ENCODE results near the gene LPA.
"Not testable (repeated sequence)": the region's sequence is repeated elsewhere in the genome, so short reads cannot be mapped to it uniquely, and the experiment has no call there.

Gene LPA

DNA sequence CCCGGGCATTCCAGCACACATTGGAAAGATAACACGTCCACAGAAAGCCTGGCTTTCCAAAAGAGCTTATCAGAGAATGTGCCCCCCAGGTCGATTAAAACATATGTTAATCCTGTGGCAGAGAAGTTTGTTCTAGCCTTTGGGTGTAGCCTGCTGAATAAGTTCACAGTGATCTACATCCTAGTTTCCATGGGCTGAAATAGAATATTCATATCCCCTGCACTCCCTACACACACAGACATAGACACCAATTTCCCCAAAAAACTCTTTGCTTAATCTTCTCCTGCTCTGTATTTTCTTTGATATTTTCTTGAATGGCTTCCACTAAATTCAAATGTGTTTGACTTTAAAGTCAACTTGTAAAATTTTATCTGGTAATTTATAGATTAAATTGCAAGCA lies 1.6 kb downstream of the LPA start:
- in situ Hi-C loops (cut with HindIII; ENCODE audit: low sequenced_read_pairs): no loop called here

DNA sequence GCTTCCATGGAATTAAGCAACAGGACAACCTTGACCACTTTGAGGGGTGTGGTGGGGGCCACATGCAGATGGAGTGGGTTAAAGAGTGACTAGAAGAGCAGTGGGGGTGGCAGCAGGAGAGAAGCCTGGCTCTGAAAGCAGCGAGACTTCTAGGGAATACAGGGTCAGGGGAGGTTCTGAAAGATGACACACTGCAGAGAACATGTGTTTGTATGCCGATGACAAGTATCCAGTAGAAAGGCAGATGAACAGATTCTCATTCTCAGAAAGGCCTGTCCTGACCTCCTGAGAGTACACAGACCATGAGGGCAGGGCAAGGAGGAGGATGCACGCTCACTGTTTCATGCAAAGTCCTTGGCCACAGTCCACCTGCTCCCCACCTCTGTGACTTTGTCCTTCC lies 2.9 kb downstream of the LPA start:
- in situ Hi-C loops (cut with HindIII; ENCODE audit: low sequenced_read_pairs): no loop called here

DNA sequence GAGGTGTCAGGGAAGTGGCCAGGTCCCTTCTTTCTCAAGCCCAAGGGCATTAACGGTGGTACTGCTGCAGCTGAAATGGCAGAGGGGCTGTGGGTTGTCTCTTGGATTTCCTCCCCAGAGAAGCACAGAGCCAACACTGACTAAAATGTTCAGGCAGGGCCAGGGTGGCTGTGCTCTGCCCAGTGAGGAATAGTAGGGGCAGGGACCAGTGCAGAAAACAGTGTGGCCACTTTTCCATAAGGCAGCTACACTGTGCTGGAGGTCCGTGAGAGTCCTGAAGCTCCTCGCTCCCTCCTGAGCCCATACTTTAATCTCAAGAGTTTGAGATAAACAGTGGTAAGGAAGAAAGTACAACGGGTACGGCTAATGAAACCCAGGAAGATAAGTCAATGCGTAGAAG lies 4.5 kb downstream of the LPA start:
- in situ Hi-C loops (cut with HindIII; ENCODE audit: low sequenced_read_pairs): no loop called here

DNA sequence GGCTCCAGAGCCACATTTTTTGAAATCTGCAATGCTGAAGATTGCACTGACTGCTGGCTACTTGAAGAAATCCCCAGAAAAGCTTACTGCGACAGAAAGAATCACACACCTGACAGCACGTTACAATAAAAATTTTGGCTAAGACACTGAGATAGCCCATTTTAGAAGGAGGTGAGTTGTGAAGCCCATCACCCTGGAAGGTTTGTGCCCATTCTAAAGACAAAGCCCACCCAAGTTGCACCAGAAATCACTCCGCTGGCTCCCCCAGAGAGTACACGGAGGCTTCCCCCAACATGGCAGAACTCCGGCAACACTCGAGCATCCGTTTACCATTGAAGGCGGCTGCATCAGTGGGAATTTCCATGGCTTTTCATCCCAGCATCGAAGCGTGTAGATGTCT lies 29.4 kb downstream of the LPA start:
- in situ Hi-C loops (cut with HindIII; ENCODE audit: low sequenced_read_pairs): no loop called here

DNA sequence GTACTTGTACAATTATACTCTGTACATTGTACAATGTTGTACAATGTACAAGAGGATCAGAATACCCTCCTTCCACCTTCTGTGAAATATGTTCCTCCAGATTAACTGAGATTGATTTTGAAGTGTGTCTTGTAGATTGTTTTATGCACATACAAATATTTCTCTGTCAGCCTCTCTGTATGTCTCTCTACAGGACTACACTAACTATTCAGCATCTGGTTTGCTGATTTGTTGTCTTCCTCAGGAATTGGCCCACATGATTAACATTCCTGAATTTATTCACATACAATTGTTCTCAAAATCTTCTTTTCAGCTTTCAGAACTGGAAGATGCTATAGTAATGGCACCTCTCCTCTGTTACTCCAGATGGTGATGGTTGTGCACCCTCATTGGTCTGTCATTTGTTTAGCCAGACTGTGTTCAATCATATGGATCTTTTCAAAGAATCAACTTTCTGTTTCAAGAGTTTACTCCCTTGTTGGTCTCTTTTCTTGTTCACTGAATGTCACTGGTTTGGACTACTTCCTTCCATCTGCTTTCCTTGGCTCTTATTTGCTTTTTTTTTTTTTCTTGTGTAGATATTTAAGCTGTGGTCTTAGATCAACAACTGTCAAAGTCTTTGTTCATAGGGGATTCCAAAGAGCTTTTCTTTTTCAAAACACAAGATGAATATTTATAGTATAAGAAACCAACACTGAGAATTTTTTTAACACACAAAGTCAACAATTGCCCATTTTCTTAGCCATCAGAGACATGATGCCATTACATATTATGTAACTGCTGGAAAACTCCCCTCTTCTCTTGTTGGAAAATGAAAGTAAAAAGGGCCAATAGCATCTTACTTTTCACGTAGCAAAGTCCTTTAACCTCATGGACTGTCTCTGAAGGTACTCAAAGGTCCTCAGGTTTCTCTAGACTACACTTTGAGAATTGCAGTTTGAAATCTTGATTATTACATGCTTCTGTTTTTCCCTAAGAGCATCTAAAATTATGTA lies 67.9 kb downstream of the LPA start:
- in situ Hi-C loops (cut with HindIII; ENCODE audit: low sequenced_read_pairs): no loop called here

DNA sequence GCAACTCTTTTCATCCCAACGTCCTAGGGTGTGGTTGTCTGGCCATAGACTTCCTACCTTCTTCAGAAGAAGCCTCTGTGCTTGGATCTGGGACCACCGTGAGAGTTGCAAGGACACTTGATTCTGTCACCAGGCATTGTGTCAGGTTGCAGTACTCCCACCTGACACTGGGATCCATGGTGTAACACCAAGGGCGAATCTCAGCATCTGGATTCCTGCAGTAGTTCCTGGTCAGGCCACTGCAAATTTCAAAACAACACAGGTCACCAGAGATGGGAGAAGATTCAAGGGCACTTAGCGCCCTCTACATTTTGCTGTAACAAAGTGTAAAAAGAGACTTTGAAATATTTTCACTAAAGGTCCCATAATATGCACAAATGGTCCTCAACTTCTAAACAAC lies 68.8 kb downstream of the LPA start:
- in situ Hi-C loops (cut with HindIII; ENCODE audit: low sequenced_read_pairs): not testable (repeated sequence)

DNA sequence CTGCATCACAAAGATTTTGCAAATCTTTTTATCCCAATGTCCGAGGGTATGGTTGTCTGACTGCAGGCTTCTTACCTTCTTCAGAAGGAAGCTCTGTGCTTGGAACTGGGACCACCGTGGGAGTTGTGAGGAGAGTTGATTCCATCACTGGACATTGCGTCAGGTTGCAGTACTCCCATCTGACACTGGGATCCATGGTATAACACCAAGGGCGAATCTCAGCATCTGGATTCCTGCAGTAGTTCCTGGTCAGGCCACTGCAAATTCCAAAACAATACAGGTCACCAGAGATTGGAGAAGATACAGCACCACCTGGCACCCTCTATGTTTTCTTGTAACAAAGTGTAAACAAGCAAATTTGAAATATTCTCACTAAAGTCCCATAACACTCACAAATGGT lies 77.7 kb downstream of the LPA start:
- in situ Hi-C loops (cut with HindIII; ENCODE audit: low sequenced_read_pairs): no loop called here

DNA sequence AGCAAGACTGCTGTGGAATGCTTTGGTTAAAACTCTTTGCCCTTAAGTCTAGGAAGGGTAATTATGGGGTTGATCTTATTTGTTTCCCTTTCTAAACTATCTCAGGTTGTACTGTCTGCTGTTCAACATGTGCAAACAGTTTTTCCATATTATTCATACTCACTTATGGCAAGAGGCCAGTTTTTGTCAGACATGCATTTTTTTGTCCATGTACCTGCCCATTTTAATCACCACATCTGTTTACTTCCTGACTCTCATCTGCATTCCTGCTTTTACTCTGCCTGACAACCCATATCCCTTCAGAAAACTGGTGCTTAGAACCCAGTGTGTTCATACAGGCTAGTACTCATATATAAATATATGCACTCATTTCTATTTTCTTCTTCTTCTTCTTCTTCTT lies 80.3 kb downstream of the LPA start:
- in situ Hi-C loops (cut with HindIII; ENCODE audit: low sequenced_read_pairs): no loop called here

DNA sequence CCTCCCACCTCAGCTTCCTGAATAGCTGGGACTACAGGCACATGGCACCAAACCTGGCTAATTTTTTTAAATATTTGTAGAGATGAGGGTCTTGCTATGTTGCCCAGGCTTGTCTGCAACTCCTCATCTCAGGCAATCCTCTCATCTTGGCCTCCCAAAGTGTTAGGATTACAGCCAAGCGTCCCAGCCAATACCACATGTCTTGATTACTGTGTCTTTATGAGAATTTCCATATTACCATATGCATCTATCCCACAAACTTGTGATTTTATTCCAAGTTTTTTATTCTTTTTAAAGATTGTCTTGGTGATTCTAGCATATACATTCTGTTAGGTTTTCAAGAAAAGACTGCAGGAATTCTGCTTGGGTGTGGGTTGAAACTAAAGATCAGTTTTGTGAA lies 82.7 kb downstream of the LPA start:
- in situ Hi-C loops (cut with HindIII; ENCODE audit: low sequenced_read_pairs): no loop called here

DNA sequence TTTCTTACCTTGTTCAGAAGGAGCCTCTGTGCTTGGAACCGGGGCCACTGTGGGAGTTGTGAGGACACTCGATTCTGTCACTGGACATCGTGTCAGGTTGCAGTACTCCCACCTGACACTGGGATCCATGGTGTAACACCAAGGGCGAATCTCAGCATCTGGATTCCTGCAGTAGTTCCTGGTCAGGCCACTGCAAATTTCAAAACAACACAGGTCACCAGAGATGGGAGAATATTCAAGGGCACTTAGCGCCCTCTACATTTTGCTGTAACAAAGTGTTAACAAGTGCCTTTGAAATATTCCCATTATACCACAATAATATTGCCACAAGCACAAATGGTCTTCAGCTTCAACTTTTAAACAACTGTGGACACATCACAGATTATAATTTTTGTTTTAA lies 85.6 kb downstream of the LPA start:
- in situ Hi-C loops (cut with HindIII; ENCODE audit: low sequenced_read_pairs): not testable (repeated sequence)

DNA sequence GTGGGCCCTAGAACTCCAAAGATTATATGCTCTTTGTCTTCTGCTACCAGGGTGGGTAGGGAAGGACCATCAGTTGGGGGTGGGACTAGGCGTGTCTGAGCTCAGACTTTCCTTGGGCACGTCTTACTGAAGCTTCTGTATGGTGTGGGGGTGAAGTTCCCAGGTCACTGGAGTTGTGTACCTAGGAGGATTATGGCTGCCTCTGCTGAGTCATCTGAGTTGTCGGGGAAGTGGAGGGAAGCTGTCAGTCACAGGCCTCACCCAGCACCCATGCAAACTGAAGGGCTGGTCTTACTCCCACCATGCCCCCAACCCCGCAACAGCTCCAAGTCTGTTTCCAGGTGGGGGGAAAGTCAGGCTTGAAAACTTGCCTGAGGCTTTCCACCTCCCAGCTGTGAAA lies 90.1 kb downstream of the LPA start:
- in situ Hi-C loops (cut with HindIII; ENCODE audit: low sequenced_read_pairs): no loop called here

DNA sequence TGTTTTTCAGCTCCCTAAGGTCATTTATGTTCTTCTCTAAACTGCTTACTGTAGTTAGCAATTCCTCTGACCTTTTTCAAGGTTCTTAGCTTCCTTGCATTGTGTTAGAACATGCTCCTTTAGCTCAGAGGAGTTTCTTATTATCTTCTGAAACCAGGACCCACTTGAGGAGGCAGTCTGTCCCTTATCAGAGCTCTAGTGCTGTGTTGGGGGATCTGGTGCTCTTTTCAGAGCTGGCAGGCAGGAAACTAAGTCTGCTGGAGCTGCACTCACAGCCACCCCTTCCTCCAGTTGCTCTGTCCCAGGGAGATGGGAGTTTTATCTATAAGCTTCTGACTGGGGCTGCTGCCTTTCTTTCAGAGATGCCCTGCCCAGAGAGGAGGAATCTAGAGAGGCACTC lies 92.9 kb downstream of the LPA start:
- in situ Hi-C loops (cut with HindIII; ENCODE audit: low sequenced_read_pairs): not testable (repeated sequence)

DNA sequence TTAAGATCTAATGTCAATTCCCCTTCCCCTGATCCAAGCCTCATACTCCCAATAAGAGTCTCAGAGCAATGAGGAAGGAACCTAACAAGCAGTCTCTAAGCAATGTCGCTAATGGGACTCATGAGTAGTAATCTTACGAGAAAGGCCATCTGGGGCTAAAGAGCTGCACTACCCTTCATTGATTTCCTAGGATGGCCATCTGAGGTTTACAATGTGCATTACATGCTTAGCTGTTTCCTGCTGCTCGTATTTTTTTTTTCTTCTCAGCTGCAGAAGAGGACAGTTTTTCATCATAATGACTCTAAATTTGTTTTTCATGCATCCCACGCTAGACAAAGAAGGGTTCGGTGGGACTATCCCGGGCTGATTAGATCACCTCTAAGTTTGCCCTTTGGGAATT lies 119.3 kb downstream of the LPA start:
- in situ Hi-C loops (cut with HindIII; ENCODE audit: low sequenced_read_pairs): no loop called here

DNA sequence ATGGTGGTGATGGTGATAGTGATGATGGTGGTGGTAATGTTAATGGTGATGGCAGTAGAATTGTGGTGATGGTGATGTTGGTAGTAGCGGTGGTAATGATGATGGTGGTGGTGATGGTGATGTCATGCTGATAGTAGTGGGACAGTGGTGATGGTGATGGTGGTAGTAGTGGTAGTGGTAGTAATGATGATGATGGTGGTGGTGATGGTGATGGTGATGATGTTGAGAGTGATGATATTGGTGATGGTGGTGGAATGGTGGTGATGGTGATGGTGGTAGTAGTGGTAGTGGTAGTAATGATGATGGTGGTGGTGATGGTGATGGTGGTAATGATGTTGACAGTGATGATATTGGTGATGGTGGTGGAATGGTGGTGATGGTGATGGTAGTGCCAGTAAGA lies 128.8 kb downstream of the LPA start:
- in situ Hi-C loops (cut with HindIII; ENCODE audit: low sequenced_read_pairs): no loop called here

DNA sequence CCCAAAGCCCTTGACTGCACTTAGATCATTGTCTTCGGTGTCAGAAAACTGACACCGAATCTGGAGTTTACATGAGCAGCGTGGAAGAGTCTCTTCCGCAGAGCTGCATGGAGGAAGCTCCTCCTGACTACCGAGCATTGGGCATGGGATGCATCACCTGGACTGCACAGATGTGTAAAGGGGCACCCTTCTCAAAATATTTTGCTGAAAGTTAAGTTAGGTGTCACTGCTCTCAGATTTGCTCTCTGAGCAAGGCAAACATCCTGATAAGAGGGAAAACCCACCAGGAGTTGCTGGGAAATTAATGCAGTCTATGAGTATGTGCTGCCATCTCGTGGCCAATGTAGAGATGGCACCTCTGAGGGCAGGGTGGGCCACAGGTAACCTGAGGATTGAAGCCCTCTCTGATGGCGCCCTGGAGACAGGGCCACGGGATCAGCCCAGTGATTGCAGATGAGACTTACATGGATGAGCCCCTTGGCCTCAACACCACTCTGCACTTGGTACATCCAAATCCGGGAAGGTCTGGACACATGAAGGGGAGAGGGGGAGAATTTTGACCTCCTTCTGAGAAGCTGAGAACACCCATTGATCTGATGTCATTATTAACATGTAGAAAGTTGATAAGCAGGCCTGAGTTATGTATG lies 129.9 kb downstream of the LPA start:
- in situ Hi-C loops (cut with HindIII; ENCODE audit: low sequenced_read_pairs): no loop called here

DNA sequence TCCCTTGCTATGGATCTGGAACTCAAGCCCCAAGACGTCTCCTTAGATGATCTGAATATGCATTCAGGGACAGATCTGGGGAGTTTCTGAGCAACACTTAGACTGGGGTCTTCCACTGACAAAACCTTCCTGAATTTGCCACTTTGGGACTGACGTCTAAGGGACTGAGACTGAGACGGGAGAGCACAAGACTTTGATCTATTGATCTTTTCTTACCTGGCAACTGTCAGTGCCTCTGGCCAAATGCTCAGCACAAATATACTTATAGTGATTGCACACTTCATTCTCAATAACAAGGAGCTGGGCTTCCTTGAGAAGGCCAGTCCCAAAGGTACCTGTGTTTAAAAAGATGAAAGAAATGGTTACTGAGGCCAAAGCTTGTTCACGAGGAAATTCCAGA lies 131.8 kb downstream of the LPA start:
- in situ Hi-C loops (cut with HindIII; ENCODE audit: low sequenced_read_pairs): no loop called here

DNA sequence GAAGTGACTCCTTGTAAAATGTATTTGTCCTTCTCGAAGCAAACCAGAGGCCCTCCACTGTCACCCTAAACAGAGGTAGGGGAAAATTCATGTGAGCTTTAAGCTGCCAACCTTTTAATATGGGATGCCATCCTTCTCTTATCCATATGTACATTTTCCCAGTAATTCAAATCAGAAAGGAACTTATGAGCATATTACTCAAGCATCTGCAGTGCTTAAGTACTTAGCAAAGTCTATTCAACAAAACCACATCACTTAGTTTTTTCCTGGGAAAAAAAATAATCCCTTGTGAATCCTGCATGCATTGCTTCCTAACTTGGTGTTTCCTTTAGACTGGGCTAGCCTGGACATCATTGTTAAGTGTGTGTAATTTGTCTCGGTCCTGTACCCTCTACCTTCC lies 132.2 kb downstream of the LPA start:
- in situ Hi-C loops (cut with HindIII; ENCODE audit: low sequenced_read_pairs): no loop called here

DNA sequence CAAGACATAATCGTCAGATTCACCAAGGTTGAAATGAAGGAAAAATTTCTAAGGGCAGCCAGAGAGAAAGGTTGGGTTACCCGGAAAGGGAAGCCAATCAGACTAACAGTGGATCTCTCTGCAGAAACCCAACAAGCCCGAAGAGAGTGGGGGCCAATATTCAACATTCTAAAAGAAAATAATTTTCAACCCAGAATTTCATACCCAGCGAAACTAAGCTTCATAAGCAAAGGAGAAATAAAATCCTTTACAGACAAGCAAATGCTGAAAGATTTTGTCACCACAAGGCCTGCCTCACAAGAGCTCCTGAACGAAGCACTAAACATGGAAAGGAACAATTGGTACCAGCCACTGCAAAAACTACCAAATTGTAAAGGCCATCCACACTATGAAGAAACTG lies 134.6 kb downstream of the LPA start:
- in situ Hi-C loops (cut with HindIII; ENCODE audit: low sequenced_read_pairs): not testable (repeated sequence)

DNA sequence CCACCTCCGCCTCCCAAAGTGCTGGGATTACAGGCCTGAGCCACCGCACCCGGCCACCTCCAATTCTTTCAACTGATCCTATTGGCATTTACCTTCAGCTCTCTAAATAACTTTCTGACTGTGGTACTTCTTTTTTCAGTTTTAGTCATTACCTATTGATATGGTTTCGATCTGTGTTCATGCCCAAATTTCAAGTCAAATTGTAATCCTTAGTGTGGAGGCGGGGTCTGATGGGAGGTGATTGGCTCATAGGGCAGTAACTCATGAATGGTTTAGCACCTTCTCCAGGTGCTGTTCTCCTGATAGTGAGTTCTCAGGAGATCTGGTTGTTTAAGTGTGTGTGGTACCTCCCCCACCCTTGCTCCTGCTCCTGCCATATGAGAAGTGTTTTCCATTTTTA lies 140.9 kb downstream of the LPA start:
- in situ Hi-C loops (cut with HindIII; ENCODE audit: low sequenced_read_pairs): no loop called here

DNA sequence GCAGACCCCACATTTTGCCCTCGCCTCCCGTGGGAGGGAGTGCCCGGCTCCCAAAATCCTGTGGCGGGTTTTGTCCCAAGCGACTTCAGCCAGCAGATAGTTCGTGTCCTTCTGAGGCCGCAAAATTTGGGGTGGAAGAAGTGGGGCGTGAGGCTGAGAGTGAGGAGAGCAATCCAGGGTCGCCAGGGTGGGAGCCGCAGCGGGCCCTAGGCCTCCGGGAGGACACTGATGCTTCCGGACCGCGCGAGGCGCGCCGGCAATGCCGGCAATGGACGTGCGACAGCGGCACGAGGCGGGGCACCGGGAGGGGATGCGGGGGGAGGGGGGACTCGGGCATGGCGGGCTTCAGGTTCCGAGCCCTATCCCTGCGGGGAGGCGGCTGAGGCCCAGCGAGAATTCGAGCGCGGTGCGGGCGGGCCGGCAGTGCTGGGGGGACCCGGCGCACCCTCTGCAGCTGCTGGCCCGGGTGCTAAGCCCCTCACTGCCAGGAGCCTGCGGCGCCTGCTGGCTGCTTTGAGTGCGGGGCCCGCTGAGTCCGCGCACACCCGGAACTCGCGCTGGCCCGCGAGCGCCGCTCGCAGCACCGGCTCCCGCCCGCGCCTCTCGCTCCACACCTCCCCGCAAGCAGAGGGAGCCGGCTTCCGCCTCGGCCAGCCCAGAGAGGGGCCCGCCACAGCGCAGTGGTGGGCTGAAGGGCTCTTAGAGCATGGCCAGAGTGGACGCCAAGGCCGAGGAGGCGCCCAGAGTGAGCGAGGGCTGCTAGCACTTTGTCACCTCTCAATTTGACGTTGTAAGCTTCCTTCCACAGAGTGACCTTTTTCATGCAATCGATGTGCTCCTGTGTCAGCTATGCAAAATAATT lies 143.8 kb downstream of the LPA start:
- in situ Hi-C loops (cut with HindIII; ENCODE audit: low sequenced_read_pairs): no loop called here

DNA sequence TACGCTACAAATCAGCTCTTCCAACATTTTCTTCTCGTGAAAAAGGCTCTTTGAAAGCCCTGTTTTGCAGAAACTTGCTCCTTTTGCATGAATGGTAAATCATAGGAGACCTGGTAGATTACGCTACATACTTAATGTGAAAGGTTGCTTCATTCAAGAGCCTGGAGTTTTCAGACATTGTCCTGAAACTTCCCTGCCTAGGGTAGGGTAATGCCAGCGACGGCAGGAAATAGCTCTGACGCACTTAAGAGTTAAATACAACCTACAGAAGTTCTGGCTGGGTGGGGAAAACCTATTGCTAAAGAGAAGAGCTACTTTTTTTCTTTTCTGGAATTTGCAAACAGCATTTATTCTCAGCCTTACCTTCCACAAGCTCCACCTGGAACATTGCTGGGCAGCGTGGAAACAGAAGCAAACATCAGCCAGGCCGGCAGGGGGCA lies 144.5 kb downstream of the LPA start:
- in situ Hi-C loops (cut with HindIII; ENCODE audit: low sequenced_read_pairs): no loop called here
